ENCODE data around the gene FRYL.

DNA sequence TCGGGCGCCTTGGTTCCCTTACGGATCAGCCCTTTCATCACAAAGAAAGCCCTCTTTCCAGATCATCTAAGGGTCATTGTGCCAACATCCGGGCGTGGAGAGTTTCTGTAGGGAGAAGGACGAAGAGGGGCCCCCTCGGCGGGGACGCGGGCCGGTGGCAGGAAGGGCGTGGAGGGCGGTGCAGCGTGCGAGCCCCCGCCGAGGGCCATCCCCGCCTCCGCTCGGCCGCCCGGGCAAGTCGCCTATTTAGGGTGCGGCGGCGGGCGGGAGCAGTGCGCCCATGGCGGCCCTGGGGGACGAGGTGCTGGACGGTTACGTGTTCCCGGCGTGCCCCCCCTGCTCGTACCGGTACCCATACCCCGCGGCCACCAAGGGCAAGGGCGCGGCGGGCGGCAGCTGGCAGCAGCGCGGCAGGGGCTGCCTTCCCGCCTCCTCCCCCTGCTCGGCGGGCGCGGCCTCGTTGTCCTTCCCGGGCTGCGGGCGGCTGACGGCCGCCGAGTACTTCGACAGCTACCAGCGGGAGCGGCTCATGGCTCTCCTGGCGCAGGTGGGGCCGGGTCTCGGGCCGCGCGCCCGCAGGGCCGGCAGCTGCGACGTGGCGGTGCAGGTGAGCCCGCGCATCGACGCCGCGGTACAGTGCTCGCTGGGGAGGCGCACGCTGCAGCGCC, 289.9 kb downstream of the FRYL start, which contains the start of gene ZAR1:
- no peak for TF ChIP-seq POLR2A (IDR thresholded peaks at IDR 0.05)
- TF ChIP-seq, protein P1, sequence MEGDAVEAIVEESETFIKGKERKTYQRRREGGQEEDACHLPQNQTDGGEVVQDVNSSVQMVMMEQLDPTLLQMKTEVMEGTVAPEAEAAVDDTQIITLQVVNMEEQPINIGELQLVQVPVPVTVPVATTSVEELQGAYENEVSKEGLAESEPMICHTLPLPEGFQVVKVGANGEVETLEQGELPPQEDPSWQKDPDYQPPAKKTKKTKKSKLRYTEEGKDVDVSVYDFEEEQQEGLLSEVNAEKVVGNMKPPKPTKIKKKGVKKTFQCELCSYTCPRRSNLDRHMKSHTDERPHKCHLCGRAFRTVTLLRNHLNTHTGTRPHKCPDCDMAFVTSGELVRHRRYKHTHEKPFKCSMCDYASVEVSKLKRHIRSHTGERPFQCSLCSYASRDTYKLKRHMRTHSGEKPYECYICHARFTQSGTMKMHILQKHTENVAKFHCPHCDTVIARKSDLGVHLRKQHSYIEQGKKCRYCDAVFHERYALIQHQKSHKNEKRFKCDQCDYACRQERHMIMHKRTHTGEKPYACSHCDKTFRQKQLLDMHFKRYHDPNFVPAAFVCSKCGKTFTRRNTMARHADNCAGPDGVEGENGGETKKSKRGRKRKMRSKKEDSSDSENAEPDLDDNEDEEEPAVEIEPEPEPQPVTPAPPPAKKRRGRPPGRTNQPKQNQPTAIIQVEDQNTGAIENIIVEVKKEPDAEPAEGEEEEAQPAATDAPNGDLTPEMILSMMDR (IDR thresholded peaks at IDR 0.05) = no peak

Measured in lower leg skin (tissue), 3 donors.